Osteocyte (in vitro differentiated cells): ENCODE data around the gene TMEM39A. TPM values are rescaled to one million over a fixed set of nuclear protein-coding genes. Genes with fewer than 3 reads are reported as not detected.

Source experiments
- DNase-seq: peaks from one replicate; pipeline ENCODE4 v3.0.0; 2021; ENCODE audit warnings: mixed read lengths; ENCODE audit not compliant: unreplicated experiment; ENCODE audit errors: extremely low spot score
- H3K27ac Mint-ChIP-seq: one replicate; pipeline ENCODE4 v1.8.0; 2021; ENCODE audit warnings: mild to moderate bottlenecking, mixed read lengths; ENCODE audit not compliant: unreplicated experiment
- H3K27me3 Mint-ChIP-seq: one replicate; pipeline ENCODE4 v1.8.0; 2021; ENCODE audit warnings: mixed read lengths; ENCODE audit not compliant: unreplicated experiment
- H3K36me3 Mint-ChIP-seq: one replicate; pipeline ENCODE4 v1.8.0; 2021; ENCODE audit warnings: mixed read lengths; ENCODE audit not compliant: unreplicated experiment
- H3K4me1 Mint-ChIP-seq: one replicate; pipeline ENCODE4 v1.8.0; 2021; ENCODE audit warnings: mixed read lengths; ENCODE audit not compliant: unreplicated experiment
- H3K4me3 Mint-ChIP-seq: one replicate; pipeline ENCODE4 v1.8.0; 2021; ENCODE audit warnings: mild to moderate bottlenecking, moderate library complexity, mixed read lengths; ENCODE audit not compliant: unreplicated experiment
- H3K9me3 Mint-ChIP-seq: one replicate; pipeline ENCODE4 v1.8.0; 2021; ENCODE audit warnings: mixed read lengths; ENCODE audit not compliant: unreplicated experiment
- total RNA-seq: library from RNA; stranded (reverse); gene quantifications from 2 replicates; pipeline ENCODE4 v1.2.1, GENCODE V29; 2021
- TF ChIP-seq, protein P1 (sequence below): fragments of 200-600 bp; sonication (generic); IDR thresholded peaks from 2 replicates; pipeline ENCODE4 v1.5.0; 2021; ENCODE audit warnings: antibody characterized with exemption, mild to moderate bottlenecking, moderate library complexity

TMEM39A gene
- total RNA-seq, 1 donor from 2014 or later = 51.5 TPM

DNA sequence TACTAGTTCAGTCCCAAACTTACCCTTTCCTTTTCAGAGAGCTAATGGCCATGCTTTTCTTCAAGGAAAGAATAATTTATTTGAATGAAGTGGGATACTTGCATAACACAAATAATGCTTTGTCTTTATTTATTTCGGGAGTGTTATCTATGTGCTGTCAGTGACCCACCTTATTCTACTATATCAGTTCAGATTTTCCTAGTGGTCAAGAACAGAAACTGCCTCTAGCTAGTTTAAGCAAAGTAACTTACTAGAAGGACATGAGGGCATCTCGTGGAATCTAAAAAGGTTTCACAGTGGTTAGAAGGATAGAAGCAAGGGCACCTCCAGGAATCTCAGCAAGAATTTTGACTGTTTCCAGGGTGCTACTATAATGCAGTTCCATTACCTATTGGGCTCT, 31.2 kb upstream of the TMEM39A start:
- DNase-seq = no peak
- Mint-ChIP-seq H3K27ac (no peak overlapping the region), H3K27me3 (no peaks in the 10 kb centered on the region), H3K4me1 (peaks cover 20% of the 10 kb centered on the region), H3K9me3 (no peaks in the 10 kb centered on the region), H3K36me3 (peaks cover 14% of the 10 kb centered on the region), H3K4me3 (no peak overlapping the region)
- TF ChIP-seq, protein P1, sequence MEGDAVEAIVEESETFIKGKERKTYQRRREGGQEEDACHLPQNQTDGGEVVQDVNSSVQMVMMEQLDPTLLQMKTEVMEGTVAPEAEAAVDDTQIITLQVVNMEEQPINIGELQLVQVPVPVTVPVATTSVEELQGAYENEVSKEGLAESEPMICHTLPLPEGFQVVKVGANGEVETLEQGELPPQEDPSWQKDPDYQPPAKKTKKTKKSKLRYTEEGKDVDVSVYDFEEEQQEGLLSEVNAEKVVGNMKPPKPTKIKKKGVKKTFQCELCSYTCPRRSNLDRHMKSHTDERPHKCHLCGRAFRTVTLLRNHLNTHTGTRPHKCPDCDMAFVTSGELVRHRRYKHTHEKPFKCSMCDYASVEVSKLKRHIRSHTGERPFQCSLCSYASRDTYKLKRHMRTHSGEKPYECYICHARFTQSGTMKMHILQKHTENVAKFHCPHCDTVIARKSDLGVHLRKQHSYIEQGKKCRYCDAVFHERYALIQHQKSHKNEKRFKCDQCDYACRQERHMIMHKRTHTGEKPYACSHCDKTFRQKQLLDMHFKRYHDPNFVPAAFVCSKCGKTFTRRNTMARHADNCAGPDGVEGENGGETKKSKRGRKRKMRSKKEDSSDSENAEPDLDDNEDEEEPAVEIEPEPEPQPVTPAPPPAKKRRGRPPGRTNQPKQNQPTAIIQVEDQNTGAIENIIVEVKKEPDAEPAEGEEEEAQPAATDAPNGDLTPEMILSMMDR = no peak

DNA sequence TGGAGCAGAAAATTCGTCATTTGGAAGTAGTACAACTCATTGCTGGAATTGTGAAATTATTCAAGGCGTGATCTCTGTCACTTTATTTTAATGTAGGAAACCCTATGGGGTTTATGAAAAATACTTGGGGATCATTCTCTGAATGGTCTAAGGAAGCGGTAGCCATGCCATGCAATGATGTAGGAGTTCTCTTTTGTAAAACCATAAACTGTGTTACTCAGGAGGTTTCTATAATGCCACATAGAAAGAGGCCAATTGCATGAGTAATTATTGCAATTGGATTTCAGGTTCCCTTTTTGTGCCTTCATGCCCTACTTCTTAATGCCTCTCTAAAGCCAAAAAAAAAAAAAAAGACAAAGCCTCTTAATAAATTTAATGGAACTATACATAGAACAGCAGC, 29.4 kb upstream of the TMEM39A start:
- H3K9me3 Mint-ChIP-seq = no peaks in the 10 kb centered on the region
- DNase-seq = no peak
- TF ChIP-seq, protein P1 = no peak
- H3K36me3 Mint-ChIP-seq = peaks cover 18% of the 10 kb centered on the region
- H3K27me3 Mint-ChIP-seq = no peaks in the 10 kb centered on the region
- peaks cover 11% of the 10 kb centered on the region for H3K4me1 Mint-ChIP-seq
- no peak overlapping the region for H3K4me3 Mint-ChIP-seq
- H3K27ac Mint-ChIP-seq = no peak overlapping the region

DNA sequence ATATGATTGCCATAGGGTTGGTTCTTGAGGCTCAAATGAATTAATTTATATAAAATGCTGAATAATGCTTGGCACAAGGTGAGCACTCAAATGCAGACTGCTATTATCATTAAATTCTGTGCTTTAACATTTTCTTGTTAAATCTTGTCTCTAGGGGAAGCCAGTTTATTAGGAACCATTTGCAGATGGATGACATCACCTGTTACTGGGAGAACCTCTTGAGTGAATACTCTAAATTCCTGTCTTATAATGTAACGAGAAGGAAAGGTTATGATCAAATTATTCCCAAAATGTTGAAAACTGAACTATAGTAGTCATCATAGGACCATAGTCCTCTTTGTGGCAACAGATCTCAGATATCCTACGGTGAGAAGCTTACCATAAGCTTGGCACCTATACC, 28.7 kb upstream of the TMEM39A start:
- H3K9me3 Mint-ChIP-seq = no peaks in the 10 kb centered on the region
- TF ChIP-seq, protein P1 = no peak
- no peaks in the 10 kb centered on the region for H3K27me3 Mint-ChIP-seq
- no peak for DNase-seq
- H3K4me1 Mint-ChIP-seq = peaks cover 4% of the 10 kb centered on the region
- no peak overlapping the region for H3K4me3 Mint-ChIP-seq
- no peak overlapping the region for H3K27ac Mint-ChIP-seq
- peaks cover 18% of the 10 kb centered on the region for H3K36me3 Mint-ChIP-seq

DNA sequence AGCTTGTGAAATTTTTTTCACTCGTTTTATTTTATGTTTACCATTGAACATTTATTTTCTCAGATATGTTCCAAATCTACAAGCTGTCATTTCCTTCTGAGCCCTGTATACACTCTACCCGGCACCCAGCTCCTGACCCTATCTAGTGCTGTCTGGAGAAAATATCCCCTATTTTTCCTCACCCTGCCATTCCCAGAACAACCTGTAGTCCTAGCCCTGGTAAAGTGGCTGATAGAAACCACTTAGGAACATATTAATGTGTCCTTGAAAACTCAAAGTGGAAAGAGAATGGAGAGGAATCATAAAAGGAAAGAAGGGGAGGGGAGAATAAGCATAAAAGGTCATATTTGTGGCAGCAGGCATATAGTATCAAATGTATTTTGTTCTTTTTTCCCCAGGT, 26.7 kb upstream of the TMEM39A start:
- H3K36me3 Mint-ChIP-seq = peaks cover 29% of the 10 kb centered on the region
- no peak for DNase-seq
- no peak overlapping the region for H3K4me3 Mint-ChIP-seq
- no peaks in the 10 kb centered on the region for H3K27me3 Mint-ChIP-seq
- no peaks in the 10 kb centered on the region for H3K4me1 Mint-ChIP-seq
- TF ChIP-seq, protein P1 = no peak
- no peak overlapping the region for H3K27ac Mint-ChIP-seq
- H3K9me3 Mint-ChIP-seq = no peaks in the 10 kb centered on the region

DNA sequence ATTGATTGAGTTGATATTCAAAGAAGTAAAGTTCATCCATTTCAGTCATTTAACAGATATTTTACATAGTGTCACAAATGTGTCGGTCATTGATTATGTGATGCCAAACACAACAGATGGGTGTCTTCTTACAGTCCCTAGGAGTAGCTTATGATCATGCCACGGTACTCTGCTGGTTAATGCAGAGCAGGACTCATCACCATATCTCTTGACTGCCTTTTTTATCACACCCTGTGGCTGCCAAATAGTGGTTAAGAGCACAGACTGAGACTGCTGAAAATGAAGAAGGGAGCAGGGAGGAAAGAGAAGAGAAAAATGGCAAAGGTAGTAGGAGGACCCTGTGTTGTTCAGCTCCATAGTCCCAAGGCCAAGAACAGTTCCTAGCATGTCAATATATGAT, 22.1 kb upstream of the TMEM39A start:
- H3K27me3 Mint-ChIP-seq = no peaks in the 10 kb centered on the region
- no peak for DNase-seq
- no peaks in the 10 kb centered on the region for H3K4me1 Mint-ChIP-seq
- no peak overlapping the region for H3K27ac Mint-ChIP-seq
- no peak overlapping the region for H3K4me3 Mint-ChIP-seq
- H3K36me3 Mint-ChIP-seq = peaks cover 29% of the 10 kb centered on the region
- TF ChIP-seq, protein P1 = no peak
- no peaks in the 10 kb centered on the region for H3K9me3 Mint-ChIP-seq
